Suprapubic skin (tissue), 4 donors: ENCODE data around the gene AGTRAP. TPM values are rescaled to one million over a fixed set of nuclear protein-coding genes. Genes with fewer than 3 reads are reported as not detected.

ENCODE experiments used
- DNase-seq, 2 donors: peaks; one replicate each; pipeline ENCODE4 v3.0.0-alpha.2; 2019; ENCODE audit warnings: low spot score in 2 of 2
- H3K27ac ChIP-seq: fragments of 200-600 bp; sonication (generic); one replicate; pipeline ENCODE4 v1.5.1; 2019
- H3K27me3 ChIP-seq: fragments of 200-600 bp; sonication (generic); one replicate; pipeline ENCODE4 v1.5.1; 2019
- H3K36me3 ChIP-seq: fragments of 200-600 bp; sonication (generic); one replicate; pipeline ENCODE4 v1.5.1; 2019
- H3K4me1 ChIP-seq: fragments of 200-600 bp; sonication (generic); one replicate; pipeline ENCODE4 v1.5.1; 2019
- H3K4me3 ChIP-seq: fragments of 200-600 bp; sonication (generic); one replicate; pipeline ENCODE4 v1.5.1; 2019; ENCODE audit warnings: mild to moderate bottlenecking
- H3K9me3 ChIP-seq: fragments of 200-600 bp; sonication (generic); one replicate; pipeline ENCODE4 v1.5.1; 2019
- CTCF ChIP-seq, 2 donors: fragments of 200-600 bp in 1 of 2; fragments of 450-650 bp in 1 of 2; sonication (generic) in 1 of 2; IDR thresholded peaks; one replicate each; pipeline ENCODE4 v1.5.1; 2016 to 2019; ENCODE audit warnings: antibody characterized with exemption in 2 of 2, mild to moderate bottlenecking in 1 of 2, moderate library complexity in 1 of 2
- EP300 ChIP-seq: sonication (generic); formaldehyde crosslinking; IDR thresholded peaks from one replicate; pipeline ENCODE4 v1.6.1; 2017; ENCODE audit warnings: antibody characterized with exemption
- POLR2A ChIP-seq, 2 donors: fragments of 450-650 bp; IDR thresholded peaks; one replicate each; pipeline ENCODE4 v1.6.1; 2017; ENCODE audit warnings: antibody characterized with exemption in 2 of 2, mild to moderate bottlenecking in 2 of 2, moderate library complexity in 2 of 2
- POLR2AphosphoS5 ChIP-seq, 3 donors: sonication (generic); formaldehyde crosslinking; IDR thresholded peaks; one replicate each; pipeline ENCODE4 v1.6.1; 2017; ENCODE audit warnings: antibody characterized with exemption in 3 of 3
- WGBS: methylation state at CpG from one replicate; pipeline ENCODE4 v1.1.5; 2018; 5-methylcytosine and 5-hydroxymethylcytosine counted together
- total RNA-seq, 4 donors: library from RNA; depleted of rRNA; stranded (reverse); fragments of >200 nt; gene quantifications; one replicate each; pipeline ENCODE4 v1.1.0, GENCODE V29; 2016

Gene AGTRAP
- total RNA-seq, 4 donors from 2014 or later: 34.7 to 52.5 (median 47.2) TPM

GRCh38 chr1:11797525-11798216, 61.7 kb downstream of the AGTRAP start:
- Histone ChIP-seq H3K4me3 (no peak overlapping the region), H3K27ac (no peak overlapping the region), H3K36me3 (peaks cover 69% of the 10 kb centered on the region), H3K4me1 (peaks cover 25% of the 10 kb centered on the region), H3K9me3 (no peaks in the 10 kb centered on the region), H3K27me3 (no peaks in the 10 kb centered on the region)
- peak in 1 of 2 donors; percentile 55 for DNase-seq
- TF ChIP-seq CTCF (IDR thresholded peaks at IDR 0.05): no peak
- WGBS: 84% methylated on average over 6 of the region's 6 CpGs

GRCh38 chr1:11799099-11799498, 63.2 kb downstream of the AGTRAP start:
- Histone ChIP-seq H3K4me3 (no peak overlapping the region), H3K36me3 (peaks cover 59% of the 10 kb centered on the region), H3K4me1 (peaks cover 37% of the 10 kb centered on the region), H3K27ac (no peak overlapping the region), H3K9me3 (no peaks in the 10 kb centered on the region), H3K27me3 (no peaks in the 10 kb centered on the region)
- 98% methylated on average over 5 of the region's 5 CpGs for WGBS
- TF ChIP-seq POLR2A (IDR thresholded peaks at IDR 0.05): no peak
- TF ChIP-seq POLR2AphosphoS5 (IDR thresholded peaks at IDR 0.05): no peak
- no peak for TF ChIP-seq CTCF (IDR thresholded peaks at IDR 0.05)
- TF ChIP-seq EP300: no peak
- no peak for DNase-seq

GRCh38 chr1:11799896-11800295, 64.0 kb downstream of the AGTRAP start:
- no peaks in the 10 kb centered on the region for H3K9me3 ChIP-seq
- peaks cover 51% of the 10 kb centered on the region for H3K36me3 ChIP-seq
- no peak overlapping the region for H3K4me3 ChIP-seq
- peaks cover 45% of the 10 kb centered on the region for H3K4me1 ChIP-seq
- TF ChIP-seq EP300: no peak
- TF ChIP-seq CTCF (IDR thresholded peaks at IDR 0.05): no peak
- TF ChIP-seq POLR2A (IDR thresholded peaks at IDR 0.05): no peak
- TF ChIP-seq POLR2AphosphoS5 (IDR thresholded peaks at IDR 0.05): no peak
- DNase-seq: no peak
- H3K27me3 ChIP-seq: no peaks in the 10 kb centered on the region
- 95% methylated on average over 9 of the region's 9 CpGs for WGBS
- H3K27ac ChIP-seq: no peak overlapping the region

GRCh38 chr1:11800391-11800755, 64.4 kb downstream of the AGTRAP start:
- Histone ChIP-seq H3K36me3 (peaks cover 46% of the 10 kb centered on the region), H3K27me3 (no peaks in the 10 kb centered on the region), H3K4me1 (peaks cover 48% of the 10 kb centered on the region), H3K4me3 (no peak overlapping the region), H3K9me3 (no peaks in the 10 kb centered on the region), H3K27ac (no peak overlapping the region)
- 100% methylated on average over 5 of the region's 8 CpGs for WGBS
- DNase-seq: peak in 1 of 2 donors; percentile 46
- TF ChIP-seq EP300 (no peak), POLR2AphosphoS5 (IDR thresholded peaks at IDR 0.05) (no peak), POLR2A (IDR thresholded peaks at IDR 0.05) (no peak), CTCF (IDR thresholded peaks at IDR 0.05) (no peak)

Other genes starting within 250 kb of the AGTRAP start
- gene FBXO2, start 81.7 kb upstream of the AGTRAP start, total RNA-seq: 10 to 100 TPM in 3 of 4 donors, 1 to 10 TPM in 1; 8.2 to 16.7 (median 13.5) TPM
- gene FBXO44, start 81.3 kb upstream of the AGTRAP start, total RNA-seq: 10 to 100 TPM; 17.2 to 56.3 (median 28.1) TPM
- 10 to 100 TPM; 13.7 to 21.5 (median 15.9) TPM for gene FBXO6, start 71.9 kb upstream of the AGTRAP start, total RNA-seq
- gene MAD2L2, start 55.0 kb upstream of the AGTRAP start, total RNA-seq: 10 to 100 TPM; 25.4 to 35.0 (median 32.7) TPM
- under 1 TPM in 3 of 4 donors, not detected in 1; 0.08 to 0.10 (median 0.08) TPM for gene DRAXIN, start 44.4 kb upstream of the AGTRAP start, total RNA-seq
- 1 to 10 TPM in 2 of 4 donors, not detected in 2; 1.1 to 6.1 TPM for gene C1orf167, start 26.1 kb downstream of the AGTRAP start, total RNA-seq
- 10 to 100 TPM; 35.0 to 57.5 (median 39.7) TPM for gene MTHFR, start 69.8 kb downstream of the AGTRAP start, total RNA-seq
- 10 to 100 TPM in 2 of 4 donors, 1 to 10 TPM in 2; 6.2 to 22.5 (median 10.2) TPM for gene CLCN6, start 70.1 kb downstream of the AGTRAP start, total RNA-seq
- not detected for gene NPPA, start 111.6 kb downstream of the AGTRAP start, total RNA-seq
- not detected for gene NPPB, start 122.8 kb downstream of the AGTRAP start, total RNA-seq
- gene KIAA2013, start 190.3 kb downstream of the AGTRAP start, total RNA-seq: 10 to 100 TPM; 59.5 to 98.4 (median 78.8) TPM
- 10 to 100 TPM; 26.7 to 47.6 (median 37.7) TPM for gene PLOD1, start 198.6 kb downstream of the AGTRAP start, total RNA-seq
- 100 to 1,000 TPM; 106 to 146 (median 124) TPM for gene MFN2, start 244.3 kb downstream of the AGTRAP start, total RNA-seq